HUES6 (cell line): ENCODE data around the gene MYBBP1A.

ENCODE experiments used
- H3K27ac ChIP-seq: 2 replicates; pipeline ENCODE4 v1.7.0; 2013; ENCODE audit warnings: low read depth, mild to moderate bottlenecking, low read length, inconsistent platforms
- H3K27me3 ChIP-seq: 2 replicates; pipeline ENCODE4 v1.6.1; 2013; ENCODE audit warnings: low read length; ENCODE audit not compliant: control insufficient read depth, insufficient read depth
- H3K36me3 ChIP-seq: 2 replicates; pipeline ENCODE4 v1.6.1; 2013; ENCODE audit warnings: low read length; ENCODE audit not compliant: control insufficient read depth, insufficient read depth
- H3K4me1 ChIP-seq: 2 replicates; pipeline ENCODE4 v1.6.1; 2013; ENCODE audit warnings: low read length; ENCODE audit not compliant: control insufficient read depth, insufficient read depth
- H3K4me3 ChIP-seq: 2 replicates; pipeline ENCODE4 v1.5.1; 2013; ENCODE audit warnings: low read depth, low read length
- H3K9ac ChIP-seq: one replicate; pipeline ENCODE4 v1.6.1; 2013; ENCODE audit warnings: mild to moderate bottlenecking, low read length
- H3K9me3 ChIP-seq: 2 replicates; pipeline ENCODE4 v1.6.1; 2013; ENCODE audit warnings: low read depth, low read length; ENCODE audit not compliant: control insufficient read depth, insufficient read depth

Gene MYBBP1A

GRCh38 chr17:4555873-4556759 is 932 bp upstream of the MYBBP1A start:
- Histone ChIP-seq H3K9me3 (no peaks in the 10 kb centered on the region), H3K9ac (peak overlapping the region; percentile 84), H3K27ac (peak overlapping the region; percentile 33; the same call in 1 of the 2 replicates), H3K4me1 (peaks cover 26% of the 10 kb centered on the region), H3K27me3 (no peaks in the 10 kb centered on the region), H3K4me3 (peak overlapping the region; percentile 83), H3K36me3 (peaks cover 31% of the 10 kb centered on the region)

GRCh38 chr17:4554441-4554996 is 665 bp downstream of the MYBBP1A start:
- Histone ChIP-seq H3K4me3 (peak overlapping the region; percentile 83), H3K27me3 (no peaks in the 10 kb centered on the region), H3K9me3 (no peaks in the 10 kb centered on the region), H3K27ac (peak overlapping the region; percentile 28), H3K36me3 (peaks cover 47% of the 10 kb centered on the region), H3K9ac (peak overlapping the region; percentile 84), H3K4me1 (peaks cover 19% of the 10 kb centered on the region)

- Histone ChIP-seq H3K27ac (no peak overlapping the region), H3K27me3 (no peaks in the 10 kb centered on the region), H3K9me3 (no peaks in the 10 kb centered on the region), H3K4me3 (peak overlapping the region; percentile 83), H3K9ac (no peak overlapping the region), H3K4me1 (peaks cover 22% of the 10 kb centered on the region), H3K36me3 (peaks cover 56% of the 10 kb centered on the region)
These were observed 1.5 kb downstream of the MYBBP1A start for GRCh38 chr17:4553669-4554068.

- Histone ChIP-seq H3K27ac (no peak overlapping the region), H3K36me3 (peaks cover 73% of the 10 kb centered on the region)
These were observed 3.2 kb downstream of the MYBBP1A start for GRCh38 chr17:4551796-4552525.

GRCh38 chr17:4551141-4551540 is 4.0 kb downstream of the MYBBP1A start:
- Histone ChIP-seq H3K27me3 (no peaks in the 10 kb centered on the region), H3K27ac (no peak overlapping the region), H3K9ac (no peak overlapping the region), H3K36me3 (peaks cover 81% of the 10 kb centered on the region), H3K4me1 (peaks cover 18% of the 10 kb centered on the region), H3K4me3 (no peak overlapping the region), H3K9me3 (no peaks in the 10 kb centered on the region)

More at GRCh38 chr17:4551796-4552525, 3.2 kb downstream of the MYBBP1A start:
- no peak overlapping the region for H3K4me3 ChIP-seq
- no peaks in the 10 kb centered on the region for H3K27me3 ChIP-seq
- H3K4me1 ChIP-seq = peaks cover 22% of the 10 kb centered on the region
- no peak overlapping the region for H3K9ac ChIP-seq
- H3K9me3 ChIP-seq = no peaks in the 10 kb centered on the region

GRCh38 chr17:4550534-4551039 is 4.6 kb downstream of the MYBBP1A start:
- Histone ChIP-seq H3K27me3 (no peaks in the 10 kb centered on the region), H3K9ac (no peak overlapping the region), H3K27ac (no peak overlapping the region), H3K36me3 (peaks cover 85% of the 10 kb centered on the region), H3K4me1 (peaks cover 12% of the 10 kb centered on the region), H3K9me3 (no peaks in the 10 kb centered on the region), H3K4me3 (no peak overlapping the region)

GRCh38 chr17:4549781-4550533 is 5.2 kb downstream of the MYBBP1A start:
- Histone ChIP-seq H3K9me3 (no peaks in the 10 kb centered on the region), H3K27me3 (no peaks in the 10 kb centered on the region), H3K27ac (no peak overlapping the region), H3K36me3 (peaks cover 91% of the 10 kb centered on the region), H3K4me1 (peaks cover 11% of the 10 kb centered on the region; the same call in 1 of the 2 replicates), H3K4me3 (no peak overlapping the region), H3K9ac (no peak overlapping the region)

GRCh38 chr17:4548721-4549531 is 6.3 kb downstream of the MYBBP1A start:
- H3K9me3 ChIP-seq = no peaks in the 10 kb centered on the region
- H3K4me3 ChIP-seq = no peak overlapping the region
- peak overlapping the region; percentile 33 for H3K9ac ChIP-seq
- peaks cover 6% of the 10 kb centered on the region; the same call in 1 of the 2 replicates for H3K4me1 ChIP-seq
- H3K27ac ChIP-seq = no peak overlapping the region; the same call in 1 of the 2 replicates
- H3K36me3 ChIP-seq = peaks cover 94% of the 10 kb centered on the region
- no peaks in the 10 kb centered on the region for H3K27me3 ChIP-seq

- no peak overlapping the region; the same call in 1 of the 2 replicates for H3K27ac ChIP-seq
- H3K9me3 ChIP-seq = no peaks in the 10 kb centered on the region
- H3K27me3 ChIP-seq = no peaks in the 10 kb centered on the region
- peaks cover 94% of the 10 kb centered on the region for H3K36me3 ChIP-seq
- H3K4me1 ChIP-seq = peaks cover 3% of the 10 kb centered on the region; the same call in 1 of the 2 replicates
- H3K4me3 ChIP-seq = no peak overlapping the region
- no peak overlapping the region for H3K9ac ChIP-seq
These were observed 7.1 kb downstream of the MYBBP1A start for GRCh38 chr17:4548061-4548461.
